ENCODE results near the gene SMC1B.

DNA sequence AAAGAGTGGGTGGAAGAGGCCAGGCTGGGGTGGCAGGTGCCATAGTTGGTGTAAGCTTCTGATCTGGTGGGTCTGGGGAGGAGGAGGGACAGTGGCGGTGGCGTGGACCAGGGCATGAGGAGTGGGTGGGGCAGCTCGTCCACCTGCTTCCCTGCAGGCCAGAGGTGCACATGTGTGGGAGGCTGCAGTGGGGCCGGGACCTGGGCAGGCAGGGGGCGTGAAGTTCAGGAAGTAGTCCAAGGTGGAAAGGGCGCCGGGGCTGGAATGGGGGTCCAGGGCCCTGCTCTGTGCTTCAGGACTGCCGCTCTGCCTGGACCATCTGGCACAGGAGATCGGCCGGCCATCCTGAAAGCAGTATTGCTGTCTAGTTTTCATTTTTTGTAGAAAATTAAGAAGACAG lies 16.0 kb upstream of the SMC1B start:
- TF ChIP-seq, protein P1, sequence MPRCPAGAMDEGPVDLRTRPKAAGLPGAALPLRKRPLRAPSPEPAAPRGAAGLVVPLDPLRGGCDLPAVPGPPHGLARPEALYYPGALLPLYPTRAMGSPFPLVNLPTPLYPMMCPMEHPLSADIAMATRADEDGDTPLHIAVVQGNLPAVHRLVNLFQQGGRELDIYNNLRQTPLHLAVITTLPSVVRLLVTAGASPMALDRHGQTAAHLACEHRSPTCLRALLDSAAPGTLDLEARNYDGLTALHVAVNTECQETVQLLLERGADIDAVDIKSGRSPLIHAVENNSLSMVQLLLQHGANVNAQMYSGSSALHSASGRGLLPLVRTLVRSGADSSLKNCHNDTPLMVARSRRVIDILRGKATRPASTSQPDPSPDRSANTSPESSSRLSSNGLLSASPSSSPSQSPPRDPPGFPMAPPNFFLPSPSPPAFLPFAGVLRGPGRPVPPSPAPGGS (IDR thresholded peaks at IDR 0.05), result no peak
- TF ChIP-seq CTCF (IDR thresholded peaks at IDR 0.05) (no peak), EP300 (IDR thresholded peaks at IDR 0.05) (no peak), PHF8 (IDR thresholded peaks at IDR 0.05; ENCODE audit: borderline replicate concordance, low read depth) (no peak), MYC (IDR thresholded peaks at IDR 0.05; ENCODE audit: borderline replicate concordance, low read length) (no peak), REST (IDR thresholded peaks at IDR 0.05) (no peak), MAX (IDR thresholded peaks at IDR 0.05) (no peak), KDM1A (IDR thresholded peaks at IDR 0.05; ENCODE audit: low read depth) (no peak)
- TF ChIP-seq, protein P2, sequence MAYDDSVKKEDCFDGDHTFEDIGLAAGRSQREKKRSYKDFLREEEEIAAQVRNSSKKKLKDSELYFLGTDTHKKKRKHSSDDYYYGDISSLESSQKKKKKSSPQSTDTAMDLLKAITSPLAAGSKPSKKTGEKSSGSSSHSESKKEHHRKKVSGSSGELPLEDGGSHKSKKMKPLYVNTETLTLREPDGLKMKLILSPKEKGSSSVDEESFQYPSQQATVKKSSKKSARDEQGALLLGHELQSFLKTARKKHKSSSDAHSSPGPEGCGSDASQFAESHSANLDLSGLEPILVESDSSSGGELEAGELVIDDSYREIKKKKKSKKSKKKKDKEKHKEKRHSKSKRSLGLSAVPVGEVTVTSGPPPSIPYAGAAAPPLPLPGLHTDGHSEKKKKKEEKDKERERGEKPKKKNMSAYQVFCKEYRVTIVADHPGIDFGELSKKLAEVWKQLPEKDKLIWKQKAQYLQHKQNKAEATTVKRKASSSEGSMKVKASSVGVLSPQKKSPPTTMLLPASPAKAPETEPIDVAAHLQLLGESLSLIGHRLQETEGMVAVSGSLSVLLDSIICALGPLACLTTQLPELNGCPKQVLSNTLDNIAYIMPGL (CRISPR knock-in tag; IDR thresholded peaks at IDR 0.05; ENCODE audit: borderline replicate concordance), result no peak

Measured in A549 (cell line).